SIG-M5 treated with dmso at 0.1 percent for 504 hours (cell line): ENCODE results near the gene KYNU.
"Not testable (repeated sequence)": the region's sequence is repeated elsewhere in the genome, so short reads cannot be mapped to it uniquely, and the experiment has no call there.

Source experiments
- DNase-seq: peaks from one replicate; lab custom pipeline; 2025; ENCODE audit not compliant: unreplicated experiment; lab: John Stamatoyannopoulos, UW

KYNU gene

GRCh38 chr2:142914507-142915313, 37.2 kb downstream of the KYNU start:
- no peak for DNase-seq

GRCh38 chr2:142915502-142915901, 38.0 kb downstream of the KYNU start:
- DNase-seq = no peak

DNA sequence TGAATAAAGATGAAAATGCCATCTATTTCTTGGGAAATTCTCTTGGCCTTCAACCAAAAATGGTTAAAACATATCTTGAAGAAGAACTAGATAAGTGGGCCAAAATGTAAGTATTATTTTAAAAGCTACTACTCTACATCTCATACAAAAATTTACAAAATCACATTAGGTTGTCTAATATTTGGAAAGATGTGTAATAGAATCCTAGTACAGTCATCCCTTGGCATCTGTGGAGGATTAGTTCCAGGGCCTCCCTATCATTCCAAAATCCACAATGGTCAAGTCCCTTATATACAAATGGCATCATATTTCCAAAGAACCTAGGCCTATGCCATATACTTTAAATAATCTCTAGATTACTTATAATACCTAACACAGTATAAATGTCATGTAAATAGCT, 41.2 kb downstream of the KYNU start:
- no peak for DNase-seq

- no peak for DNase-seq
These were observed 43.1 kb downstream of the KYNU start for GRCh38 chr2:142920571-142920970.

DNA sequence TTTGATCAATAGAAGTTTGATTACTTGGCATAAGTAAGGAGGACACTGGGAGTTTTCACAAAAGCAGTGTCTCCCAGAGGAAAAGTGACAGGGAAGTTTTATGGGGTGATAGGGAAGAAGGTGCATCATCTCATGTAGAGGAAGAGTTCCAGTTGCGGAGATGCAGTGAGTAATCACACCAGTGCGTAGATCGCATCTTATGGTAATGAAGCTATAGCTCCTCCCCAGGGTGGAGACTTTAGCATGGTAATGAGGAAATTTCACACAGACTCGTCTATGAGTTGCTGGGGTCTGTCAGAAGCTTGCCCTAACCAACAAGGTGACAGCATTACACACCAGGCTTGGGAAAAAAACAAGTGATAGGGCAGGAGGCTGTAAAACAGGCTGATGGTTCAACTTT, 49.0 kb downstream of the KYNU start:
- no peak for DNase-seq

GRCh38 chr2:142930835-142931398, 53.5 kb downstream of the KYNU start:
- DNase-seq = no peak

GRCh38 chr2:142933916-142934315, 56.5 kb downstream of the KYNU start:
- no peak for DNase-seq

DNA sequence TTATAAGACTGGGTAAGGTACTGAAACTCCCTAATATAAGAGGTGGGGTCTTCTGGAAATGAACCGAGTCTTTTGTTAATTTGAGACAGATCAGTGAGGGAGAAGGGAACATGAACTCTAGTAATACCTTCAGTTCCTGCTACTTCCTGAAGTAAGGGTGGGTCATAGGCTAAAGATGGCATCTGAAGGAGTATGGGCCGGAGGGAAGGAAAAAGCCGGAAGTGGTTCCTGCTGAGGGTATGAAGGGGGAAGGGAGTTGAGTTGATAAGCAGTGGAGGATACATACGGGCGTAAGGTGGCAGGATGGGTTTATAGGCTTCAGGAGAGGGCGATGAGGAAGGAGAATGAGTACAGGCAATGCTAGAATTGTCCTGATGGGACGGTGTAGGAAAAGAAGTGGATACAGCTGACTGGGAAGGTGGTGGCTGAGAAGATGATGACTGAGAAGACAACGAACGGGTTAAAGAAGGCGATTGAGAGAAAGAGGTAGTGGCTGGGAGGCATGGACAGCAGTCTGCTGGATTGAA, 58.2 kb downstream of the KYNU start:
- no peak for DNase-seq

DNA sequence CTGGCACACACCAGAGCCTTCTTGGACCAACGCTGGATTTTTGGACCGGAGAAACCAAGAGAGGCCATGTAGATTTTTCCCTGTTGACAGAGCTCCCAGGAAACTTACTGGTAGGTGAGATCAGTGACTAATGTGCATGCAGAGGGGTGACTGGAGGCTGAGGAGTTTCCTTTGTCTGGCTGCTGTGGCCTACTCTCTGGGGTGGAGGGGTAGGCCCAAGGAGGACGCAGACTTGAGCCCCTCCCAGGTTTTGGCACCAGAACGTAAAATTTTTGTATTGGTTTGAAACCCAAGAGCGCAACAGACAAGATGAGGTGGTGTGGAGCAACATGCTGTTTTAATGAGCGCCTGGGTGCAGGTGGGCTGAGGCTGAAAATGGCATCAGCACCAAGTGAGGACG, 59.2 kb downstream of the KYNU start:
- DNase-seq = no peak

DNA sequence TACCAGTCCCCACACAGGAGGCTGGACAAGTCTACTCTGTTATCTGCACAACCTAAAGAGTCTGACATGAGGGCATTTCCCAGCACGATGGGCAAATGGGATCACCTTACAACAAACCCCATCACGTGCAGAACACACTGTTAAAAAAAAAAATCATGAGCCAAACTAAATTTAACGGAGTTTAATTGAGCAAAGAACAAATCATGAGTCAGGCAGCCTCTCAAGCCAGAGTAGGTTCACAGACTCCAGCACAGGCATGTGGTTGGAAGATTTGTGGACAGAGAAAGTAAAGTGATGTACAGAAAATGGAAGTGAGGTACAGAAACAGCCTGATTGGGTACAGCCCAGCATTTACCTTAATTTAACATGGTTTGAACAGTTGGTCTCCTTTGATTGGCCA, 59.9 kb downstream of the KYNU start:
- DNase-seq = no peak

DNA sequence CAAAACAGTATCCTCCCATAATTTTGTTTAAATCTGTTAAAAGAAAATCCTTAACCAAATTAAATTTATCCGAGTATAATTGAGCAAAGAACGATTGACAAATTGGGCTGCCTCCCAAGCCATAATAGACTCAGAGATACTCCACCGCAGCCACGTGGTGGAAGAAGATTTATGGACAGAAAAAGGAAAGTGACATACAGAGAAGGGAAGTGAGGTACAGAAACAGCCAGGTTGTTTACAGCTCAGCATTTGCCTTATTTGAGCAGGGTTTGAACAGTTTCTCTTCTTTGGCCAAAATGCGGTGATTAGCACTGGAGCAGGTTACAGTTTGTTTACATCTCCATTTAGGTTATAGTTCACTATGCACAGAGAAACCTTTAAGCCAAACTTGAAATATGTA, 60.8 kb downstream of the KYNU start:
- DNase-seq = no peak

DNA sequence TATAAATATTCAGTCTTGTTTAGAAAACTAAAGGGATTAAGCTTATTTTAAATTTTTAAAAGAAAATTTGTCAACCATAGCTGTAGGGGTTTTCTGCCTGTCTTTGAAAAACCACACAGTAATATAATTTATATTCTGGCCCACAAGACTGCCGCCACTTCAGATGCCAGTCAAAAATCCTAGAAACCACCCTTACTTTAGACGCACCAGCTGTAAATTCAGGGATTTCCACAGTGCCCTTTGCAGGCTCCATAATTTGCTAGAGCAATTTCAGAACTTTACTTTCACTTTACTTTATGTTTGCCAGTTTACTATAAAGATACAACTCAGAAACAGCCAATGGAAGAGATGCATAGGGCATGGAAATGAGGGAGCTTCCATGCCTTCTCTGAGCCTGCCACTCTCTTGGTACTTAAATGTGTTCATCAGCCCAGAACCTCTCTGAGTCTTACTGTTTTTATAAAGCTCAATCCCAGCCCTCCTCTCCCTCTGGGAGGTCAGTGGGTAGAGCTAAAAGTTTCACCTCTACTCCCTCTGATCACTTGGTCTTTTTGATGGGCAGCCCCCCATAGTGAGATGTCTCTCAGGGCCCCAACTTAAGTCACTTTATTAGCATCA, 63.3 kb downstream of the KYNU start:
- DNase-seq = no peak

- no peak for DNase-seq
These were observed 65.2 kb downstream of the KYNU start for GRCh38 chr2:142942690-142943089.

- no peak for DNase-seq
These were observed 66.8 kb downstream of the KYNU start for GRCh38 chr2:142944264-142944663.

- DNase-seq = no peak
These were observed 67.3 kb downstream of the KYNU start for GRCh38 chr2:142944721-142945120.

GRCh38 chr2:142946941-142947340, 69.5 kb downstream of the KYNU start:
- DNase-seq = no peak

DNA sequence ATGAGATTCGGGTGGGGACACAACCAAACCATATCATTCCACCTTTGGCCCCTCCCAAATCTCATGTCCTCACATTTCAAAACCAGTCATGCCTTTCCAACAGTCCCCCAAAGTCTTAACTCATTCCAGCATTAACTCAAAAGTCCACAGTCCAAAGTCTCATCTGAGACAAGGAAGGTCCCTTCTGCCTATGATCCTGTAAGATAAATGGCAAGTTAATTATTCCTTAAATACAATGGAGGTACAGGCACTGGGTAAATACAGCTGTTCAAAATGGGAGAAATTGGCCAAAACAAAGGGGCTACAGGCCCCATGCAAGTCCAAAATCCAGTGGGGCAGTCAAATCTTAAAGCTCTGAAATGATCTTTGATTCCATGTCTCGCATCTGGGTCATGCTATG, 71.3 kb downstream of the KYNU start:
- not testable (repeated sequence) for DNase-seq

- not testable (repeated sequence) for DNase-seq
These were observed 72.9 kb downstream of the KYNU start for GRCh38 chr2:142950323-142950722.

DNA sequence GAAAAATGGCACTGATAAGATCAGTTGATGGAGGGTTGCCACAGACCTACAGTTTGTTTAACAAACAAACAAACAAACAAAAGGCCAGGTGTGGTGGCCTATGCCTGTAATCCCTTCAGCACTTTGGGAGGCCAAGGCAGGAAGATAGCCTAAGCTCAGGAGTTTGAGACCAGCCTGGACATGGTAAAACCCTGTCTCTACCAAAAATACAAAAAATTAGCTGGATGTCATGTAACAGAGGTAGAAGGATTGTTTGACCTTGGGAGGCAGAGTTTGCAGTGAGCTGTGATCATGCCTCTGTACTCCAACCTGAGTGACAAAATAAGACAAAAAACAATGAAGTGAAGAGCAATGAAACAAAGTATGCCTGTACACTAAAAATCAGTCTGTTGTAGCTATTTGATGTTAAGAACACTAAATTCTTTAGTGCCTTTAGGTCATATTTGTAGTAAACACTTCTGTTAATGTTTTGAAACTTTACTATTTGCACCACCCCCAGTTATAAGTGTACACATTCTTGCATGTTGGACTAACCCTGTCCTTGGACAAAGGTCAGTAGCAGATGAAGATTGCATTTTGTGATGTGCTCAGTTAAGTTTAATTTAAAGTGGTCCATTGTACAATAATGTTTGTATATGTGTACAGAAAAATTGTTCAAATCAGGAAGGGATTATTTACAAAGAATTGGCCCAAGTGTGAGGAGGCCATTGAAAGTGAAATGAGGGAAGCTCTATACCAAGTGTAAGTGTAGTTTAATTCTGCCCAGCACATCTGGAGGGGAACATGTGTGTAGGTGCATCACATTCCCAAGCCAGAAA, 73.9 kb downstream of the KYNU start:
- DNase-seq = no peak

GRCh38 chr2:142952018-142952417, 74.6 kb downstream of the KYNU start:
- no peak for DNase-seq

GRCh38 chr2:142952793-142953494, 75.5 kb downstream of the KYNU start:
- no peak for DNase-seq
